Erythroblast (primary cell): ENCODE data around the gene GRN.

ENCODE experiments used
- GATA1 ChIP-seq: IDR thresholded peaks from 2 replicates; pipeline ENCODE4 v1.6.1; 2011; ENCODE audit warnings: low read depth, mild to moderate bottlenecking, control low read depth, low read length, moderate library complexity
- POLR2A ChIP-seq: IDR thresholded peaks from 2 replicates; pipeline ENCODE4 v1.6.1; 2011; ENCODE audit warnings: mild to moderate bottlenecking, low read length

DNA sequence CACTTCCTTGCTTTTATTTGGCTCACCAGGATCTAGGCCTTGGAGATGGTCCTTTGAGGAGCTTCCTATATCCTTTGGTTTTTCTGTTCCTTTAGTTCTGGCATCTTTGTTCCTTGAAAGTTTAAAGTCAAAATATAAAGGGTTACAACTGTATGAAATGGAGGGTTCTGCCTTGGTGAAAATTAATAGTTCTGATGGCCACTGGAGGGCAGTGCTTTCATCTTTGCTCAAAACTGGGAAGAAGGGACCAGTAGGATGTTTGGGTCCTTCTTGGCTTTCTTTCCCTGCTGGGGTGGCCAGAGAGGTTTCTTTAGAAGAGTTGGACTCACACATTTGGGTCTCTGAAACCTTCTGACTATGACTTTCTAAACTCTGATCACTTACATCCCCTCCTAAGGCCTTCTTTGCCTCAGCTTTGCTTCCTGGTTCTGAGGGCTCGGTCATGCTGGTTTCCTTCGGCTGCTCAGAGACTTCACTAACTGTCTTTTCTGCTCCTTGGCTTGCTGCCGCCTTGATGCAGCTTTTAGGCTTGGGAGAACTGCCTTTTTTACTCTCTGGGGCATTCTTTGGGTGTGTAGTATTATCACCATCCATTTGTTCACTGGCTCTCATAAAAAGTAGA is 55.2 kb downstream of the GRN start:
- no peak for TF ChIP-seq POLR2A
- no peak for TF ChIP-seq GATA1
